Endothelial cell of umbilical vein (primary cell): ENCODE measurements around the gene TECTB. TPM values are rescaled to one million over a fixed set of nuclear protein-coding genes. Genes with fewer than 3 reads are reported as not detected.

Experiments used
- BruUV-seq: library from RNA; stranded (reverse); fragments of 400-500 nt; replicated peaks from 2 replicates; lab custom pipeline; 2021; lab: Mats Ljungman, UMichigan
- CTCF ChIA-PET: fragments of 300-600, 350-600 bp; sonication (Branson Sonifier 250); formaldehyde crosslinking; loops from one replicate; lab custom pipeline; 2021; ENCODE audit warnings: antibody characterized with exemption, inconsistent platforms; lab: Charles Lee
- POLR2A ChIA-PET: fragments of 300-600, 350-600 bp; sonication (Branson Sonifier 250); formaldehyde crosslinking; loops from one replicate; lab custom pipeline; 2021; ENCODE audit warnings: antibody characterized with exemption, inconsistent platforms; lab: Charles Lee
- DNase-seq: peaks from one replicate; pipeline ENCODE4 v3.0.0-alpha.2; 2011; ENCODE audit warnings: low read depth, low spot score
- FAIRE-seq: peaks from 2 replicates; lab custom pipeline; 2011; peaks lifted over from hg19 to GRCh38; lab: Jason Lieb, UNC
- H2AFZ ChIP-seq: 2 replicates; pipeline ENCODE4 v1.6.0; 2012; ENCODE audit warnings: low read depth, low read length, control low read depth, inconsistent platforms
- H3K27ac ChIP-seq: 2 replicates; pipeline ENCODE4 v1.5.1; 2011; ENCODE audit warnings: low read depth, mild to moderate bottlenecking, control low read depth, low read length, moderate library complexity; ENCODE audit not compliant: insufficient read depth
- H3K27me3 ChIP-seq, 2 experiments: 2 replicates each; pipeline versions ENCODE4 v1.6.0 to v1.6.1; 2011; ENCODE audit warnings: low read length in 2 of 2, mixed read lengths in 1 of 2; ENCODE audit not compliant: control insufficient read depth in 2 of 2, insufficient read depth in 2 of 2
- H3K36me3 ChIP-seq, 2 experiments: 2 replicates in 1 of 2; 3 replicates in 1 of 2; pipeline ENCODE4 v1.5.1; 2011; ENCODE audit warnings: low read length in 2 of 2, mild to moderate bottlenecking in 1 of 2, moderate library complexity in 1 of 2; ENCODE audit not compliant: control insufficient read depth in 2 of 2, insufficient read depth in 2 of 2; ENCODE audit errors: extremely low read depth in 1 of 2
- H3K4me1 ChIP-seq: 3 replicates; pipeline ENCODE4 v1.5.1; 2011; ENCODE audit warnings: mild to moderate bottlenecking, low read length; ENCODE audit not compliant: control insufficient read depth, insufficient read depth; ENCODE audit errors: extremely low read depth
- H3K4me2 ChIP-seq: 2 replicates; pipeline ENCODE4 v1.6.1; 2011; ENCODE audit warnings: low read length, control low read depth, mixed read lengths; ENCODE audit not compliant: insufficient read depth
- H3K4me3 ChIP-seq, 3 experiments: fragments of 200-600 bp in 1 of 3; sonication (generic), shearing (Covaris generic) in 1 of 3; replicated peaks in 1 of 3; 2 replicates each; pipeline ENCODE4 v1.5.1; 2011 to 2016; ENCODE audit warnings: control low read depth in 3 of 3, low read length in 3 of 3, mild to moderate bottlenecking in 2 of 3, inconsistent platforms in 1 of 3, low read depth in 1 of 3, moderate library complexity in 1 of 3; ENCODE audit not compliant: insufficient read depth in 1 of 3
- H3K79me2 ChIP-seq: 2 replicates; pipeline ENCODE4 v1.6.0; 2012; ENCODE audit warnings: low read length, inconsistent platforms; ENCODE audit not compliant: control insufficient read depth, insufficient read depth
- H3K9ac ChIP-seq: replicated peaks from 2 replicates; pipeline ENCODE3; 2011; ENCODE audit warnings: low read length, control low read depth; ENCODE audit not compliant: insufficient read depth; ENCODE audit errors: extremely low read depth
- H3K9me1 ChIP-seq: replicated peaks from 3 replicates; pipeline ENCODE4 v1.6.0; 2011; ENCODE audit warnings: mild to moderate bottlenecking, low read length; ENCODE audit not compliant: control insufficient read depth, insufficient read depth; ENCODE audit errors: extremely low read depth
- H3K9me3 ChIP-seq: replicated peaks from 2 replicates; pipeline ENCODE4 v1.5.1; 2012; ENCODE audit warnings: low read length, inconsistent platforms; ENCODE audit not compliant: control insufficient read depth, insufficient read depth
- H4K20me1 ChIP-seq: replicated peaks from 2 replicates; pipeline ENCODE3; 2011; ENCODE audit warnings: mild to moderate bottlenecking, low read length; ENCODE audit not compliant: control insufficient read depth, insufficient read depth; ENCODE audit errors: extremely low read depth
- EZH2 ChIP-seq: IDR thresholded peaks from 2 replicates; pipeline ENCODE4 v1.6.1; 2012; ENCODE audit warnings: borderline replicate concordance, low read depth, mild to moderate bottlenecking, moderate library complexity, low read length, inconsistent platforms; ENCODE audit not compliant: severe bottlenecking
- FOS ChIP-seq: IDR thresholded peaks from 2 replicates; pipeline ENCODE4 v1.6.1; 2011; ENCODE audit warnings: mild to moderate bottlenecking, low read length, moderate library complexity, borderline replicate concordance; ENCODE audit not compliant: insufficient read depth
- GATA2 ChIP-seq: IDR thresholded peaks from 2 replicates; pipeline ENCODE4 v1.7.0; 2011; ENCODE audit warnings: low read depth, mild to moderate bottlenecking, moderate library complexity, mixed read lengths, low read length; ENCODE audit not compliant: insufficient read length, insufficient read depth
- JUN ChIP-seq: IDR thresholded peaks from 2 replicates; pipeline ENCODE4 v1.6.1; 2011; ENCODE audit warnings: borderline replicate concordance, low read depth; ENCODE audit not compliant: insufficient read length, insufficient read depth
- MYC ChIP-seq: IDR thresholded peaks from one replicate; pipeline ENCODE4 v1.6.1; 2011; ENCODE audit warnings: mild to moderate bottlenecking, low read depth, low read length
- POLR2A ChIP-seq: IDR thresholded peaks from 2 replicates; pipeline ENCODE4 v1.6.1; 2012; ENCODE audit warnings: low read depth, mild to moderate bottlenecking, control low read depth, low read length
- POLR2AphosphoS5 ChIP-seq: IDR thresholded peaks from 2 replicates; pipeline ENCODE4 v1.6.1; 2012; ENCODE audit warnings: low read depth, mild to moderate bottlenecking, control low read depth, low read length, moderate library complexity; ENCODE audit not compliant: insufficient read depth
- dilution Hi-C: fragments of 300-500 bp; cut with MboI; formaldehyde crosslinking; loops from one replicate; pipeline ENCODE4 v1.15.0; 2019; ENCODE audit warnings: low sequenced_read_pairs; ENCODE audit not compliant: extremely low pct_ligation_motif_present
- intact Hi-C: fragments of 100-400 bp; cut with micrococcal nuclease; formaldehyde crosslinking; loops from one replicate; pipeline ENCODE4 v1.10.0; 2022
- polyA plus RNA-seq, 4 experiments: library from polyadenylated mRNA; depleted of rRNA in 3 of 4; stranded (reverse) in 3 of 4; unstranded in 1 of 4; fragments of >200 nt; gene quantifications; 2 replicates each; pipeline versions ENCODE4 v1.2.1 to v1.2.3, GENCODE V29; 2011 to 2012; ENCODE audit warnings: missing spikeins in 1 of 4
- total RNA-seq: library from RNA; stranded (reverse); gene quantifications from 2 replicates; pipeline ENCODE4 v1.2.3, GENCODE V29; 2021
- TF ChIP-seq, protein P1 (sequence below): IDR thresholded peaks from 2 replicates; pipeline ENCODE4 v1.6.1; 2011; ENCODE audit not compliant: insufficient read depth, insufficient read length
- TF ChIP-seq, protein P2 (sequence below), 2 donors: IDR thresholded peaks; 1 replicate in 1 of 2; 2 replicates in 1 of 2; pipeline ENCODE4 v1.5.1; 2011; ENCODE audit warnings: low read length in 2 of 2, mild to moderate bottlenecking in 2 of 2, moderate library complexity in 2 of 2, control low read depth in 1 of 2, inconsistent platforms in 1 of 2, low read depth in 1 of 2; ENCODE audit not compliant: insufficient read depth in 1 of 2; ENCODE audit errors: extremely low read depth in 1 of 2

TECTB gene
- total and polyA plus RNA-seq, 2 donors (not counting 3 experiments of a cell fraction or from before 2014, with no cell fraction given): not detected

DNA sequence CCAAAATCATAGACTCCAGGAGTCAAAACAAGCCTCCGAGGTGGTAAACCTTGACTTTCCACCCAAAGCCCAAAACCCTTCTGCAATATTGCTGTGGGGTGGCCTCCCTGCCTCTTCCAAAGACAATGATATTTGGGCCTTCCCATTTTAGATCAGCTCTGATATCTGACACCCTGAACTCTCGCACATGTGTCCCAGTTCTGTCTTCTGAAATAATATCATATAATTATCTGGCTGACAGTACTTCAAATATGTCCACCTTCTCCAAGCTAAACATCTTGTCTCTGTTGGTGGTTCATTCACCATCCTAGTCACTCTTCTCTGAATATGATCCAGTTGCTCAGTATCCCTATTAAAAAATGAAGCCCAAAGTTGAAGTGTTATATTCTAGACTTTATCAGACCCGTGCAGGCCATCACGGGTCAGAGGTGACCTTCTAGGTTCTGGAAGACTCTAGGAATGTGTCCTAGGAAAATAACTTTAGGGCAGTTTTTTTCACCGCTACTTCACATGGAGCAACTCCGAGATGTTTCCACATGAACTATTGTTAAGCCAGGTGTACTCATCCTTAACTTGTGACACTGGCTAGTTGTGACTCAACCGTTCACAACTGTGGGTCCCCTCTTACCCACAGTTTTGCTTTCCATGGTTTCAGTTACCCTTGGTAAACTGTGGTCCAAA is 6.3 kb downstream of the TECTB start:
- FAIRE-seq (no peak), DNase-seq (no peak)
- Histone ChIP-seq H3K4me3 (no peak overlapping the region), H3K9me1 (no peaks in the 10 kb centered on the region), H3K9me3 (no peaks in the 10 kb centered on the region), H3K9ac (no peak overlapping the region), H3K36me3 (no peaks in the 10 kb centered on the region), H3K27ac (no peak overlapping the region), H3K27me3 (no peaks in the 10 kb centered on the region), H3K79me2 (no peaks in the 10 kb centered on the region), H2AFZ (no peak overlapping the region), H4K20me1 (no peaks in the 10 kb centered on the region), H3K4me1 (no peaks in the 10 kb centered on the region), H3K4me2 (no peak overlapping the region)
- CTCF ChIA-PET: interaction anchor here (1.5 kb wide), 1 partner anchor 183 kb away, joined by 4 read pairs; no protein-coding TSS in a partner anchor
- intact Hi-C loops: no loop called here
- dilution Hi-C loops: no loop called here
- TF ChIP-seq POLR2AphosphoS5 (no peak), JUN (no peak), GATA2 (no peak), POLR2A (no peak), FOS (no peak), EZH2 (no peak), MYC (no peak)
- TF ChIP-seq, protein P1, sequence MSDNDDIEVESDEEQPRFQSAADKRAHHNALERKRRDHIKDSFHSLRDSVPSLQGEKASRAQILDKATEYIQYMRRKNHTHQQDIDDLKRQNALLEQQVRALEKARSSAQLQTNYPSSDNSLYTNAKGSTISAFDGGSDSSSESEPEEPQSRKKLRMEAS: no peak
- TF ChIP-seq, protein P2, sequence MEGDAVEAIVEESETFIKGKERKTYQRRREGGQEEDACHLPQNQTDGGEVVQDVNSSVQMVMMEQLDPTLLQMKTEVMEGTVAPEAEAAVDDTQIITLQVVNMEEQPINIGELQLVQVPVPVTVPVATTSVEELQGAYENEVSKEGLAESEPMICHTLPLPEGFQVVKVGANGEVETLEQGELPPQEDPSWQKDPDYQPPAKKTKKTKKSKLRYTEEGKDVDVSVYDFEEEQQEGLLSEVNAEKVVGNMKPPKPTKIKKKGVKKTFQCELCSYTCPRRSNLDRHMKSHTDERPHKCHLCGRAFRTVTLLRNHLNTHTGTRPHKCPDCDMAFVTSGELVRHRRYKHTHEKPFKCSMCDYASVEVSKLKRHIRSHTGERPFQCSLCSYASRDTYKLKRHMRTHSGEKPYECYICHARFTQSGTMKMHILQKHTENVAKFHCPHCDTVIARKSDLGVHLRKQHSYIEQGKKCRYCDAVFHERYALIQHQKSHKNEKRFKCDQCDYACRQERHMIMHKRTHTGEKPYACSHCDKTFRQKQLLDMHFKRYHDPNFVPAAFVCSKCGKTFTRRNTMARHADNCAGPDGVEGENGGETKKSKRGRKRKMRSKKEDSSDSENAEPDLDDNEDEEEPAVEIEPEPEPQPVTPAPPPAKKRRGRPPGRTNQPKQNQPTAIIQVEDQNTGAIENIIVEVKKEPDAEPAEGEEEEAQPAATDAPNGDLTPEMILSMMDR (IDR thresholded peaks at IDR 0.05; ENCODE audit: extremely low read depth in 1 of 2, insufficient read depth in 1 of 2, low read depth in 1 of 2, low read length in 2 of 2): no peak
- POLR2A ChIA-PET: no interaction called here
- no TSS peak for BruUV-seq
